ENCODE measurements around the gene MTTP.
"Not testable (repeated sequence)": the region's sequence is repeated elsewhere in the genome, so short reads cannot be mapped to it uniquely, and the experiment has no call there.

MTTP gene

DNA sequence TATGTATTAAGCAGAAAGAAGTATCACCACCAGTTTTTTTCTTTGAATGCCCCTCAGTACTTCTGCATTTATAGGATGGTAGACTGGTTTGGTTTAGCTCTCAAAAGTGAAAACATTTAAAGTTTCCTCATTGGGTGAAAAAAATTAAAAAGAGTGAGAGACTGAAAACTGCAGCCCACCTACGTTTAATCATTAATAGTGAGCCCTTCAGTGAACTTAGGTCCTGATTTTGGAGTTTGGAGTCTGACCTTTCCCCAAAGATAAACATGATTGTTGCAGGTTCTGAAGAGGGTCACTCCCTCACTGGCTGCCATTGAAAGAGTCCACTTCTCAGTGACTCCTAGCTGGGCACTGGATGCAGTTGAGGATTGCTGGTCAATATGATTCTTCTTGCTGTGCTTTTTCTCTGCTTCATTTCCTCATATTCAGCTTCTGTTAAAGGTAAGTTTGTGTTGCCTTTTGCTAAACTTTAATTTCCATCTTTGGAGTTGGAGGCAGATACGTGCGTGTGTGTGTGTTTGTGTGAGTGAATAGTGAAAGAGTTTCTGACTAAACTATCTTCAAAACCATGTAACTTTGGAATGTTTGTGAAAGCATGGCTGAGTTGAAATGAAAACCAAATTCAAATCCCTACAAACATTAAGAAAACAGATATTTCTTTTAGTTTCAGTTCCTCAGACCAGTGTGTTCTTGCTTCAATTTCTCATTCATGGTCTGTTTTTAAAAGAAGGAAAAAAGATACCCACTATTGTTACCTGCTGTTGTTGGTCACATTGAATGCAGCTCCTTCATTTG is at the start of gene MTTP:
MTTP (plus strand) TSS at position 295 of the 795 bp plus-strand sequence; CDS start at position 381, 86 bp downstream.
- no peak for DNase-seq

DNA sequence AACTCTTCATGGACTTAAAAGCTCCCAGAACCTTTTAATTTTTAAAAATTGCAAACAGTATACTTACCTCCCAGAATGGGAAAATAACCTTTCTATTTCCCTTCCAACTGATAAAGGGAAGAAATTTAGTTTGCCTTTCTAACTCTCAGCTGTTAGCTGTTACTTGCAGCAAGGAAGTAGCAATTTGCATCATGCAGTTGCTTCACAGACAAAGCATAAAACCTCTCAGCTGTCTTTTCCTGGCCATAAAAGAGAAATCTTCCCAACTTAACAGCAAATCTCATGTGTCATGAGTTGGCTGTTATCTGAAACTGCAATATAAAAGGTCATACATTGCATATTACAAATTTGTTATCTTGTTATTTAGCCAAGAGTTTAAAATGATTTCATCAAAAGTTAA is 45.4 kb upstream of the MTTP start:
- DNase-seq = peak; percentile 2

DNA sequence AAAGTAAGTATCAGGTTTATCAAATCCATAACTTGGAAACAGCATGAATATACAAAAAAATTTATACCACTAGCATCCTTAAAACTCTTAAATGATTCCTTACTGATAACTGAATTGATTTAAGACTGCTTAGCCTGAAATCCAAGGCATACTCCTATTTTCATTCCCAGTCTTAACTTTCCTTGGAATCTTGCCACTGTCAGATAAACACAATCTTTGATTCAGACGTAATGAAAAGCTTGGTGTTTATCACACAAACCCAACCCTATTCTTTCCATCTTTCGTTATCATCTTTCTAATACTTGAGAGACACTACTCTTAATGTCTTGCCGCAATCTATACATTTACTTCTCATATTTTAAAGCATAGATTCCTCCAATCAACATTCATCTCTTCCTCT is 44.7 kb upstream of the MTTP start:
- DNase-seq = no peak

DNA sequence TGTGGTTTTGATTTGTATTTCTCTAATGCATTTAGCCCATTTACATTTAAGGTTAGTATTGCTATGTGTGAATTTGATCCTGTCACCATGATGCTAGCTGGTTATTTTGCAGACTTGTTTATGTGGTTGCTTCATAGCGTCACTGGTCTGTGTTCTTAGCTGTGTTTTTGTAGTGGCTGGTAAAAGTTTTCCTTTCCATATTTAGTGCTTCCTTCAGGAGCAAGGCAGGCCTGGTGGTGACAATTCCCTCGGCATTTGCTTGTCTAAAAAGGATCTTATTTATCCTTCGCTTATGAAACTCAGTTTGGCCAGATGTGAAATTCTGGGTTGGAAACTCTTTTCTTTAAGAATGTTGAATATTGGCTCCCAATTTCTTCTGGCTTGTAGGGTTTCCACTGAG is 39.9 kb upstream of the MTTP start:
- not testable (repeated sequence) for DNase-seq

DNA sequence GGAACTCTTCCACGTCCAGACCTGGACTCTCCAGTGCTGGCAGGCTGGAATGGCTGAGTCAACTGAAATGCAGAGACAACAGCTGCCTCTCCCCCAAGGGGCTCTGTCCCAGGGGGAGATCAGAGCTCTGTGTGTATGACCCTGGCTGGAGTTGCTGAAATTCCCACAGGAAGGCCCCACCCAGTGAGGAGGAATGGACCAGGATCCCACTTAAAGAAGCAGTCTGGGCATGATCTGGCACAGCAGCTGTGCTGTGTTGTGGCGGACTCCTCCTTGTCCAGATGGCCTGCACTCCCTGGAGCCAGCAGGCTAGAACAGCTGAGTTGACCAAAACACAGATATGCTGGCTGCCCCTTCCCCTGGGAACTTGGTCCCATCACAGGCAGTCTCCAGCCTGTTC is 38.4 kb upstream of the MTTP start:
- peak; percentile 66 for DNase-seq

DNA sequence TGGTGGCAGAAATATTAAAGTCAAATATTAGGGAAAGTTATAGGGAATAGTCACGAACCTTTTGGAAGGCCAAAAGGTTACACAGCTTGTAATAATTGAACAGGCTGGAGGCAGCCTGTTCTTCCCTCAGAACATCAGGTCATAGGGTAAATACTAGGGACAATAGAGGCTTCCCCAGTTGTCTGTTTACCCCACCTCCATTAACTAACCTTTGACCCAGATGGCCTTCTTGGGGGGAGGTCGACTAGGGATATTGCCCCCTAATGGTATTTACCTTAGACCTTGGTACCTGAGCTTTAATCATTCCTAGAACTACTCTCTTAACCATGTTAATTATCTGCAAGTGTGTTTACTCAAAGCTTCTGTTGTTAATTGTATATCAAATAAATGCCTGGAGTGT is 37.8 kb upstream of the MTTP start:
- no peak for DNase-seq

DNA sequence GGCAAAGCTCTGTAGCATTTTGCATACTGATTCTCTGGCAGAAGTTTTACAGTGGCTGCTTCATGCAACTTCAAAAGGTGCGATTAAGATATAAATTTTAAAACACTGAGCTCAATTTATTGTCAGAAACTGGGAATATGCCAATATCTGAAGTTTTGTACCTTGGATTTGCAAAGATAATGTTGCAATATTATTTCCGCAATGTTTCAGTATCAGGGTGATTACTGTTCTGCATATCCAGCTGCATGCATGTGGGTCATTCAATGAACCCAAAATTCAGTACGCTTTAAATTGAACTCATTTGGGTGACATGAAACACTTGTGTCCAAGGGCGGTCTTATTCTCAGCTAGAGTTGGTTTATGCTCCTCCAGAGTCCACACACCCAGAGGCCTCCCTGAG is 37.0 kb upstream of the MTTP start:
- DNase-seq = no peak

DNA sequence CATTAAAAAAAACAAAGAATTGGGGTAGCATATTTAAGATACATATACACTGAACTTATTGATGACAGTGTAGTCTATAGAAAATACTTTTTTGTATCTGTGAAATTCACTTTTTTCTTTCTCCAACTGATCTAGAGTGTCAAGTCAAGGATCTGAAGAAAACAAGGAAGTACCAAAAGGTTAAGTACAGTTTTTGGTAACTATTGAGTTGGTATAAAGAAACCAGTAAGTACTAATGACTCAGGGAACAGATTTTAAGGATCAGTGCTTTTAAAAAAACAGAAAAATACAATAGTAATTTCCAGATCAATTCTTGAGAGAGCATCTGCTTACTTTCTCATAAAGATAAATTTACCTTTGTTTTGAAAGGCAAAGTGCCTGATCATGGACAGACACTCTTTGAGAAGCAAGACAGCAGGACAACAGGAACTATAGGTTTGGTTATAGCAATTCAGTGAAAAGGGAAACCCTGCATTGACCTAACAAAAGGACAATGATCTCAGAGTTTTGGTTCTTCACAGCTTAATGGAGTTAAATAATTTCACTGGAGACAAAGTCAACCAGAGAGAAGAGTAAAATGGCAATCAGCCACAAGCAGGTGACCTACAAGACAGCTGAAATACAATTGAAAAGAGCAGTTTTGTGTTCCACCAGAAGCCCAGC is 34.2 kb upstream of the MTTP start:
- DNase-seq = no peak

DNA sequence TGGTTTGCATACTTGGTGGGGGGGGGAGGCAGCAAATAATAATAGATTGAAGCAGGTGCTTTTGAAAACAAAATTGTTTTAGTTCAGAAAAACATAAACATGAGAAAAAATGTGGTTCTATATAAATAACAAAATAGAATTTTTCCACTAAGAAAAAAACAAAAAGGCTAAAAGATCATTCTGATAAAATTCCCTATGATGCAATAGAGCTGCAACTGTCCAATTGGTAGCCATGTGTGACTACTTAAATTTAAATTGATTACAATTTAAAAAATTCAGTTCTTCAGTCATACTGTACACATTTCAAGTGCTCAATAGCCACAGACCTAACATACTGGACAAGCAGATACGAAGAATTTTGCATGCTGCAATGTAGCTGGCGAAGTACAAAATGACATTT is 21.8 kb upstream of the MTTP start:
- no peak for DNase-seq

DNA sequence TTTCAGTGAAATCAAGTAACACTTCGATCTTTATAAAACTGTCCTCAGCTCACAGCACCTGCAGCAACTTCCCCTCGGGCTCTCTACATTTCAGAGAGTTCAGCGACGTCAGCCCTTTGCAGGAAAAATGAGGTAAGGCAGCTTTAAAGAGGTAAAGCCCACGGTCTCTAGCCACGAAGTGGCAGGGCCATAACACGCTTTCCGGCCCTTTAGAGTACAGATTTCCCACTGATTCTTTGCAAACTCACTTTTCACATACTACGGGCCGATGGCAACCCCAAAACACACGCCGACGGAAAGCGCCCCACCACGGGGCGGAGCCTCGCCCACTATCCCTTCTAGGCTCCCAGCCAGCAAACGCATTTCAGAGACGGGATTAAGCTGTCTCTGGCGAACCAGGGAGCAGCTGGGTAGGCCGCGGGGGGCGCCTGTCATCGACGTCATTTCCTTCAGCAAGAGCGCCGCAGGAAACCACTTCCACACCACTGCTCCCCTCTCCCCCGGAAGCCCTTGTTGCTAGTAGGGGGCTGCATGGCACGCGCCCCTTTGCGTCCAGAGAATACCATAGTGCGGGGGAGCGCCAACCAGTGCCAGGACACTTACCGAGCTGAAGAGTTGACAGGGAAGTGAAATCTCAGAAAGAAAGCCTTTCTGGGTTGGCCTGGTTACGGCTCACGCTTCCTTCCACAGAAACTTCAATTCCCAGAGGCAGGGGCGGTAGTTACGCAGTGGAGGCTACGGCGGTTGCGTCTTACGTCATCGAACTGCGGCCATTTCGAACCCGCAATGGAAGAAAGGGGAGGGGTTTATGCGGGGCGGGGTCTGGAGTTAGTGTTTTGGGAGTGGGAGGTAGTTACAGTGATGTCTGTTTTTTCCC is 11.1 kb upstream of the MTTP start, which contains the start of gene TRMT10A:
TRMT10A (minus strand) TSS at position 730 of the 877 bp plus-strand sequence. CDS start 4,701 bp downstream, outside the sequence.
- DNase-seq = peak; percentile 99

DNA sequence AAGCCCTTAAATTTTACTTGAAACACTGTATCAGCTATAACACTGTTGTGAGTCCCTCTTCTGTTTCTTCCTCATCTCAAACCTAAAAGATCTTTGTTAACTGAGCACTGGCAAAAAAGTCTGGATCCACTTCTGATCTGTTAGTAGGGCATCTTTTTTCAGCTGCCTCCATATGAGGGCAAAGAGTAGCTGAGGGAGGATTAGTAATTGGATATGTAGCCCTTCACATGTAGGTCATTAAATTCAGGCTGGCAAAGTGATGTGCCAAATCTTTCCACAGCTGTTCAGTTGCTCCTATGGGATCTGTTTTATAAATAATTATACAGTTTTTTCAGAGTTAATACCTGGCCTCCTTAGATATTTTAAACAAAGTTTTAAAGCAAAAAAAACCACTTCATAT is 9.7 kb upstream of the MTTP start:
- peak; percentile 9 for DNase-seq

DNA sequence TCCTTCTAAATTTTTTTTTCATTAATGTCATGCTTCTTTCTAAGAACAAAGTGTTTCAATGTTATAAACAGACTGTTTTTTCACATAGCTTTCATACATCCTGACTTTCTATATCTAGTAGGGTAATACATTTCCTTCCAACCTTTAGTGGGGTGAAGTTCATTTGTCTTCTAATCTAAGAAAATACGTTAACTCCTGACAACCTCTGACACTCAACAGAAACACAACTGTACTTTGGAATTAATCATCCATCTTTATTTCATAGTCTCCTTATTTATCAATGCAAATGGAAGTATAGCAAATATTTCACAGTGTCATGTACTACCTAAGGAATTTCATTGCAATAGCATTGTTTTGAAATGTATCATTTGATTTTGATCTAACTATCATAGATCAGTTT is 2.7 kb upstream of the MTTP start:
- DNase-seq = no peak

DNA sequence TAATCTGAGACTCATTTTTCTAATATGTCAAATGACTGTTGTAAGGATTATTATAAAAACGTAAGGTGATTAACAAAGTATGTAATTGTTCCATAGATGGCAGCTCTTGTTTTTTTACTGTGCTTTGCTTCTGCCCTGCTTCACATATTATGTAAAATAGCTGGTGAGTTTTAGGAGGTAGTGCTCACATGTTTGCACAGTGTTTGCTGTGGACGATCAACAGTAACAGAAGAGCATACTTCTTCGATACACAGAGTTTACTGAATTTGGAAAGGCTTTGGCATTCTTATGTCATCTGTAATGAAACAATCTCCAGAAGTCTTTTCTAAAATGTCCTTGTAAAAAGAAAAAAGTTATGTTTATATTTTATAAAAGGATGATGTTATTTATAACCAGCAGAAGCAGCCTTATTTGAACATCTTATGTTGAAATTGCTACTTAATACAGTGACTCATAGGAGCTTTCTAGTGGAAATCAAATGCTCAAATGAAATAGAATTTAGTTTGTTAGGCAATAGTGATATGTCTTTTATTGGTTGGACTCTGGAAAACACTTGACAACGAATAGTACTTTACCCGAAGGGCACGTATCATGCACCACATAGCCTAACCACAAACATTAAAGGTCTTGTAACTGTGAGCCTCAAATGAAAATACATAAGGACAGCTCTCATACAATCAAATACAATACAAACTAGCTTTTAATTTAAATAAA is 1.9 kb upstream of the MTTP start:
- DNase-seq = no peak

DNA sequence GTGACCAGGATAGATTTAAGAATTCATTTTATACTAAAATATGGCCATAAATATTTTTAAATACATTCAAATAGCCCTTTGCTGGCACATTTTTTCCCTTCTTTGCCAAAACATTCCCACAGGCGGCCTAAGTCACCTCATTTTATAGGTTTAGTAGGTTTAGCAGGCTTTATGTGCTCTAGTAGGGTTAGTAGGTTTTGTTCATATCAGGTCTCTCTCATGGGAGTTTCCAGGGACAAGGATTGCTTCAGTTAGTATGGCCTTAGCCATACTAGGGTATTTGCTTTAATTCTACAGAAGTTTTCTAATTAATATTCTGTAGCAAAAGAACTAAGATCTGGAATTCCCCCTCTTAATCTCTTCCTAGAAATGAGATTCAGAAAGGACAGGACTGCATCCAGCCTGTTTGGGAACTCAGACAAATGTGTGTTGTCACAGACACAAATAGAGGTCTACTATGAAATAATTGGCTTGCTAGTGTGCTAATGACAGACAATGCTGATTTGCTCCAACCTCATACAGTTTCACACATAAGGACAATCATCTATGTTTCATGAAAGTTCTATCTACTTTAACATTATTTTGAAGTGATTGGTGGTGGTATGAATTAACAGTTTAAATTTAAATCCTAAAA is 772 bp upstream of the MTTP start:
- DNase-seq = no peak

DNA sequence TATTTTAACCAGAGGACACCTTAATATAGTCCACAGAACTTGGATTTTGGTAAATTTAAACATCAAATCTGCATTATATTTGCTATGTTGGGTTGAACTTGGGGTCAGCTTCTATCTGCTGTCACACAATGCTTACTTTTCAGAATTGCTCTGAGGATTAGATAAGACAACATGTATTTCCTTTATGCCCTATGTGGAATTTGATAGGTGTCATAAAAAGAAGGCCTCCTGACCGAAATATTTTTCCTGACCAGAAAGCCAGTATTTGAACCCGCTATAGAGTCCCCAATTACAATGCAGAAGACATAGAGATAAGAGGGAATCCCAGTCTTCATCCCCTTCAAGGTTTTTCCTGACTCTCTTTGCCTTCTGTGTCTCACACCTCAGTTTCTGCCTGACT is 4.1 kb downstream of the MTTP start:
- DNase-seq = no peak

DNA sequence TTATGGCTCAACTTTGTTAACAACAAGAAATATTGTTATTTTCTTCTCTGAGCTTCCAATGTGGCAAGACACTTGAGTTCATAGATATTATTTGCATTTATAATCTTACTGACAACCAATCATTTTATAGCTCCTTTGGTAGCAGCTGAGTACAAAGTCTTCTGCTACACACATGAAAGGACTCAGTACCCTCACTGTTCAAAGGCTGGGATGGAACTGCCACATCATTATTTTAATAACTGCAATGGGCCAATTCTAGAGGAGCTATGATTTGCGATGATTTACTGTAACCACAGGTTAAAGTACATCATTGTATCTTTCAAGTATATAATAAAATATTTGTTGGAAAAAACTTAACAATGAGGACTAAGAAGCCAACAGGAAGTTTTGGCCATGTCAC is 10.9 kb downstream of the MTTP start:
- no peak for DNase-seq

DNA sequence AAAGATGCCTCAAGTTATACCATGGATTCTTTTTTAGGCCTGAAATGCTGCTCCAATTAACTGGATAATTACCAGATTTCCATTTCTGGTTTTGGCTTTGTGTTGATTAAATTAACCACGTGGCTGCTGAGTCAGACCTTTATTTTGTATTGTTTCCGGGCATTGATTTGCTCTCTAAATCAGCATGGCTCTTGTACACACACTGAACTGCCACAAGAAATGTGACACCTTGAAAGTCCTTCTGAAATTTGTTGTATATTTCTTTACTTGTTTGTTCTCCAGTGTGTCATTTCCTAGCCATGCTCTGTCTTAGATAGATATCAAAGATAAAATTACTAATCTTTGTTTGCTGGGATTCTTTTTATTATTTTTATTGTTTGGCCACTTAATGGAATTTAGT is 11.7 kb downstream of the MTTP start:
- no peak for DNase-seq

DNA sequence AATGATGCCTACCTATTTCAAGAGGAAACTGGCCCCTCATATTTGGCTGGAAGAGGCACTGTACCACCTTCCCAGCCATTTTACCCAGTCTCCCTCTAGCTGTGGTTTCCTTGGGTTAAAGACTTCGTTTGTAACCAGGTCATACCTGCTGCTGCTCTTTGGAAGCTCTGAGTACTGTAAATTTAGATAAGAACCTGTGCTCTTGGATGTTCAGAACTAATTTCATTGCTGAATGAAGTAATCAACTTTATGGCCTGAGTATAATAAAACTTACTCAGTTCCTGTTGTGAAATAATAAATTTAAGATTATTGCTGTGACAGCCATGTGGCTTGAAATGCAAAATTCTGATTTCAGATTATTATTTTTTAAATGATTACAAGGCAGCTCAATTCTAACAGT is 12.2 kb downstream of the MTTP start:
- DNase-seq = no peak

DNA sequence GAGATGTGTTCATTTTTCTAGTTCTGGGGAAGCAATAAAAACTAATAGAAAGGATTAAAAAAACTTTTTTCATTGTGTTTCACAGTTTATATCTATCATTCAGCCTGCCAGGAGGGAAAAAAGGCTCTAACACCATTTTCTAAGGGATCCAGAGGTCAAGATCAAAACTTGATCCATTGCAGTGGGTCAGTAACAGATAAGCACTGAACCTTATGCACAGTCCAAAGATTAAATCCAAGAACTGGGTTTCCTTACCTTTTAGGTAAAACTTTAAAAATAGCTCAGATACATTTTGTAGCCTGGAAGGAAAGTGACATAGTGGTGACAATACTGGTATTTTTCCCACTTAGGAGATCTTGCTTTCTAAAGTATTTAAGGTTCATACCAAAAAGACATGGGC is 12.7 kb downstream of the MTTP start:
- no peak for DNase-seq

DNA sequence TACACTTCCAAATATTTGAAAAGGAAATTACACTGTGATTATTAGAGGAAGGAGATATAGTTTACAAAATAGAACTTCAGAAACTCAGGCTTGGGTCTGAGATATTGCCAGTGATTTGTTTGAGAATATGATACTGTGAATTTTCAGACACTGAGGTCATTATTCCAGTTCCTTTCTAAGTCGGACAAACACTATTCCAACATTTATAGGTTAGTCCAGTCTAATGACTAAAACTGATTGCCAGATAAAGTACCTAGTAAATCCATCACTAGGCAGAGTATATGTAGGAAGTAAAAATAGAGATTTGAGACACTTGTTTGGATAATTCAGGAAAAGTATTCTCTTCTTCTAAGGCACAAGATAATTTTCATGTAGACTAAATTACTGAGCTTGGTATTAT is 13.2 kb downstream of the MTTP start:
- DNase-seq = no peak

DNA sequence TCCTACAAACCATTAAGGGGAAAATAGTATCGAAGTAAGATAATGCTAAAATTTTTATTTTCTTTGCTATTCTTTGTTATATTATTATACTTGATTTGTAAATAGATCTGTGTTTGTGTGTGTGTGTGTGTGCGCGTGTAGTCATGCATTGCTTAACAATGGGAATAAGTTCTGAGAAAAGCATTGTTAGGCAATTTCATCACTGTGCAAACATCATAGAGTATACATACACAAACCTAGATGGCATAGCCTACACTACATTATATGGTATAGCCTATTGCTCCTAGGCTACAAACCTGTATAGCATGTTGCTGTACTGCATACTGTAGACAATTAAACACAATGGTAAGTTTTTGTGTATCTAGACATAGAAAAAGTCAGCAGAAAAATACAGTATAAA is 17.1 kb downstream of the MTTP start:
- DNase-seq = no peak
